ENCODE measurements around the gene ENTR1. TPM values are rescaled to one million over a fixed set of nuclear protein-coding genes. Genes with fewer than 3 reads are reported as not detected.
"Not testable (repeated sequence)": the region's sequence is repeated elsewhere in the genome, so short reads cannot be mapped to it uniquely, and the experiment has no call there.

ENTR1 gene
- polyA plus RNA-seq, 4 donors: 22.7 to 46.4 (median 31.8) TPM

- DNase-seq: no peak
- Histone ChIP-seq H3K9me3 (ENCODE audit: control insufficient read depth in 2 of 2, insufficient read depth in 1 of 2, low read depth in 1 of 2, low read length in 1 of 2) (no peaks in the 10 kb centered on the region), H3K4me1 (ENCODE audit: control insufficient read depth in 3 of 3, insufficient read depth in 2 of 3, low read depth in 1 of 3, low read length in 2 of 3) (no peaks in the 10 kb centered on the region), H3K36me3 (ENCODE audit: control insufficient read depth in 3 of 3, insufficient read depth in 2 of 3, low read depth in 1 of 3, low read length in 3 of 3) (peaks cover 0 to 77% (median 10%) of the 10 kb centered on the region in 3 donors), H3K27me3 (ENCODE audit: control insufficient read depth in 3 of 3, insufficient read depth in 3 of 3, low read length in 3 of 3) (no peaks in the 10 kb centered on the region), H3K27ac (ENCODE audit: low read depth in 1 of 3, low read length in 2 of 3) (no peak overlapping the region), H3K4me3 (ENCODE audit: low read depth in 1 of 3, low read length in 3 of 3) (no peak overlapping the region)
- WGBS, 3 donors: 82 to 90% (median 83%) methylated on average over 28 to 32 of the region's 32 CpGs
- FAIRE-seq: no peak
Observed at GRCh38 chr9:136429683-136430491, 19.5 kb upstream of the ENTR1 start.

GRCh38 chr9:136429075-136429628 lies 18.7 kb upstream of the ENTR1 start:
- WGBS, 3 donors: 86 to 96% (median 89%) methylated on average over 20 to 21 of the region's 21 CpGs

GRCh38 chr9:136426787-136427186 lies 16.4 kb upstream of the ENTR1 start:
- DNase-seq (no peak), FAIRE-seq (no peak)
- Histone ChIP-seq H3K27me3 (ENCODE audit: control insufficient read depth in 3 of 3, insufficient read depth in 3 of 3, low read length in 3 of 3) (no peaks in the 10 kb centered on the region), H3K4me3 (ENCODE audit: low read depth in 1 of 3, low read length in 3 of 3) (no peak overlapping the region), H3K4me1 (ENCODE audit: control insufficient read depth in 3 of 3, insufficient read depth in 2 of 3, low read depth in 1 of 3, low read length in 2 of 3) (no peaks in the 10 kb centered on the region), H3K9me3 (ENCODE audit: control insufficient read depth in 2 of 2, insufficient read depth in 1 of 2, low read depth in 1 of 2, low read length in 1 of 2) (no peaks in the 10 kb centered on the region), H3K27ac (ENCODE audit: low read depth in 1 of 3, low read length in 2 of 3) (no peak overlapping the region), H3K36me3 (ENCODE audit: control insufficient read depth in 3 of 3, insufficient read depth in 2 of 3, low read depth in 1 of 3, low read length in 3 of 3) (peaks cover 12 to 78% (median 20%) of the 10 kb centered on the region in 3 donors)
- WGBS, 3 donors: 85 to 92% (median 91%) methylated on average over 12 of the region's 12 CpGs

More at GRCh38 chr9:136429075-136429628, 18.7 kb upstream of the ENTR1 start:
- H3K4me3 ChIP-seq (ENCODE audit: low read depth in 1 of 3, low read length in 3 of 3): no peak overlapping the region
- DNase-seq (no peak), FAIRE-seq (no peak)
- peaks cover 0 to 78% (median 14%) of the 10 kb centered on the region in 3 donors for H3K36me3 ChIP-seq (ENCODE audit: control insufficient read depth in 3 of 3, insufficient read depth in 2 of 3, low read depth in 1 of 3, low read length in 3 of 3)
- no peaks in the 10 kb centered on the region for H3K9me3 ChIP-seq (ENCODE audit: control insufficient read depth in 2 of 2, insufficient read depth in 1 of 2, low read depth in 1 of 2, low read length in 1 of 2)
- no peaks in the 10 kb centered on the region for H3K4me1 ChIP-seq (ENCODE audit: control insufficient read depth in 3 of 3, insufficient read depth in 2 of 3, low read depth in 1 of 3, low read length in 2 of 3)
- no peak overlapping the region for H3K27ac ChIP-seq (ENCODE audit: low read depth in 1 of 3, low read length in 2 of 3)
- H3K27me3 ChIP-seq (ENCODE audit: control insufficient read depth in 3 of 3, insufficient read depth in 3 of 3, low read length in 3 of 3): no peaks in the 10 kb centered on the region

GRCh38 chr9:136425367-136425766 lies 15.0 kb upstream of the ENTR1 start:
- H3K4me1 ChIP-seq (ENCODE audit: control insufficient read depth in 3 of 3, insufficient read depth in 2 of 3, low read depth in 1 of 3, low read length in 2 of 3); H3K27ac ChIP-seq (ENCODE audit: low read depth in 1 of 3, low read length in 2 of 3); H3K4me3 ChIP-seq (ENCODE audit: low read depth in 1 of 3, low read length in 3 of 3); DNase-seq; H3K9me3 ChIP-seq (ENCODE audit: control insufficient read depth in 2 of 2, insufficient read depth in 1 of 2, low read depth in 1 of 2, low read length in 1 of 2); H3K27me3 ChIP-seq (ENCODE audit: control insufficient read depth in 3 of 3, insufficient read depth in 3 of 3, low read length in 3 of 3); FAIRE-seq: not testable (repeated sequence)
- H3K36me3 ChIP-seq (ENCODE audit: control insufficient read depth in 3 of 3, insufficient read depth in 2 of 3, low read depth in 1 of 3, low read length in 3 of 3): peaks cover 12 to 83% (median 26%) of the 10 kb centered on the region in 3 donors
- 81 to 84% (median 82%) methylated on average over 7 of the region's 7 CpGs for WGBS, 3 donors

GRCh38 chr9:136424750-136425362 lies 14.4 kb upstream of the ENTR1 start:
- no peak for DNase-seq
- FAIRE-seq: no peak
- Histone ChIP-seq H3K4me3 (ENCODE audit: low read depth in 1 of 3, low read length in 3 of 3) (no peak overlapping the region), H3K36me3 (ENCODE audit: control insufficient read depth in 3 of 3, insufficient read depth in 2 of 3, low read depth in 1 of 3, low read length in 3 of 3) (peaks cover 12 to 81% (median 23%) of the 10 kb centered on the region in 3 donors), H3K4me1 (ENCODE audit: control insufficient read depth in 3 of 3, insufficient read depth in 2 of 3, low read depth in 1 of 3, low read length in 2 of 3) (no peaks in the 10 kb centered on the region), H3K27ac (ENCODE audit: low read depth in 1 of 3, low read length in 2 of 3) (no peak overlapping the region), H3K27me3 (ENCODE audit: control insufficient read depth in 3 of 3, insufficient read depth in 3 of 3, low read length in 3 of 3) (no peaks in the 10 kb centered on the region), H3K9me3 (ENCODE audit: control insufficient read depth in 2 of 2, insufficient read depth in 1 of 2, low read depth in 1 of 2, low read length in 1 of 2) (no peaks in the 10 kb centered on the region)
- 84 to 89% (median 84%) methylated on average over 27 of the region's 27 CpGs for WGBS, 3 donors

- WGBS, 3 donors: 93 to 97% (median 96%) methylated on average over 43 of the region's 43 CpGs
- FAIRE-seq: no peak
- Histone ChIP-seq H3K36me3 (ENCODE audit: control insufficient read depth in 3 of 3, insufficient read depth in 2 of 3, low read depth in 1 of 3, low read length in 3 of 3) (peaks cover 17 to 81% (median 26%) of the 10 kb centered on the region in 3 donors), H3K27me3 (ENCODE audit: control insufficient read depth in 3 of 3, insufficient read depth in 3 of 3, low read length in 3 of 3) (no peaks in the 10 kb centered on the region), H3K4me3 (ENCODE audit: low read depth in 1 of 3, low read length in 3 of 3) (no peak overlapping the region), H3K4me1 (ENCODE audit: control insufficient read depth in 3 of 3, insufficient read depth in 2 of 3, low read depth in 1 of 3, low read length in 2 of 3) (no peaks in the 10 kb centered on the region), H3K27ac (ENCODE audit: low read depth in 1 of 3, low read length in 2 of 3) (no peak overlapping the region), H3K9me3 (ENCODE audit: control insufficient read depth in 2 of 2, insufficient read depth in 1 of 2, low read depth in 1 of 2, low read length in 1 of 2) (no peaks in the 10 kb centered on the region)
- no peak for DNase-seq
Observed at GRCh38 chr9:136423432-136424146, 13.2 kb upstream of the ENTR1 start.

GRCh38 chr9:136422876-136423275 lies 12.5 kb upstream of the ENTR1 start:
- H3K4me3 ChIP-seq (ENCODE audit: low read depth in 1 of 3, low read length in 3 of 3): no peak overlapping the region
- WGBS, 3 donors: 96 to 98% (median 97%) methylated on average over 26 of the region's 26 CpGs
- no peaks in the 10 kb centered on the region for H3K4me1 ChIP-seq (ENCODE audit: control insufficient read depth in 3 of 3, insufficient read depth in 2 of 3, low read depth in 1 of 3, low read length in 2 of 3)
- H3K36me3 ChIP-seq (ENCODE audit: control insufficient read depth in 3 of 3, insufficient read depth in 2 of 3, low read depth in 1 of 3, low read length in 3 of 3): peaks cover 18 to 87% (median 29%) of the 10 kb centered on the region in 3 donors
- no peak for FAIRE-seq
- no peak for DNase-seq
- no peak overlapping the region for H3K27ac ChIP-seq (ENCODE audit: low read depth in 1 of 3, low read length in 2 of 3)
- H3K9me3 ChIP-seq (ENCODE audit: control insufficient read depth in 2 of 2, insufficient read depth in 1 of 2, low read depth in 1 of 2, low read length in 1 of 2): no peaks in the 10 kb centered on the region
- H3K27me3 ChIP-seq (ENCODE audit: control insufficient read depth in 3 of 3, insufficient read depth in 3 of 3, low read length in 3 of 3): no peaks in the 10 kb centered on the region

GRCh38 chr9:136421791-136422190 lies 11.4 kb upstream of the ENTR1 start:
- 86 to 94% (median 87%) methylated on average over 19 to 21 of the region's 21 CpGs for WGBS, 3 donors
- DNase-seq (no peak), FAIRE-seq (no peak)
- Histone ChIP-seq H3K4me3 (ENCODE audit: low read depth in 1 of 3, low read length in 3 of 3) (no peak overlapping the region), H3K9me3 (ENCODE audit: control insufficient read depth in 2 of 2, insufficient read depth in 1 of 2, low read depth in 1 of 2, low read length in 1 of 2) (no peaks in the 10 kb centered on the region), H3K27ac (ENCODE audit: low read depth in 1 of 3, low read length in 2 of 3) (no peak overlapping the region), H3K27me3 (ENCODE audit: control insufficient read depth in 3 of 3, insufficient read depth in 3 of 3, low read length in 3 of 3) (no peaks in the 10 kb centered on the region), H3K36me3 (ENCODE audit: control insufficient read depth in 3 of 3, insufficient read depth in 2 of 3, low read depth in 1 of 3, low read length in 3 of 3) (peaks cover 18 to 93% (median 36%) of the 10 kb centered on the region in 3 donors), H3K4me1 (ENCODE audit: control insufficient read depth in 3 of 3, insufficient read depth in 2 of 3, low read depth in 1 of 3, low read length in 2 of 3) (no peaks in the 10 kb centered on the region)
